Stimulated activated naive CD4-positive, alpha-beta T cell (primary cell): Measurements from ENCODE around the gene DAPK1.

Experiments used
- DNase-seq, 6 experiments: peaks; one replicate each; lab custom pipeline; 2025; lab: John Stamatoyannopoulos, UW

Gene DAPK1

GRCh38 chr9:87713278-87713987 is 215.8 kb downstream of the DAPK1 start:
- no peak for DNase-seq

DNA sequence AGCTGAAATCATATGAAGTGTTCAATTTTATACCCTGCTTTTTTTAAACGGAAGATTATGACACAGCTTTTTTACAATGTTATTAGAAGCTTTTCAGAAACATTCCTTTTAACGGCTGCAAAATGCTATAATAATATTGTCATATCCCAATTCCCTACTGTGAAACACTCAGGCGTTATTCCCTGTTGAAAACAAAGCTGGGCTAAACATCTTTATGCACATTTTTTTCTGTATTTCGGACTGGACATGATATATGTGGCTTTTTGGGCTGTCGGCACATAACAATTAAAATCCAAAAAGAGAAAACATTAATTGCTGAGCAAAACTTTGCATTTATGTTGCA is 216.3 kb downstream of the DAPK1 start:
- DNase-seq: no peak

GRCh38 chr9:87714819-87715218 is 217.2 kb downstream of the DAPK1 start:
- DNase-seq: no peak

- no peak for DNase-seq
These were observed 218.5 kb downstream of the DAPK1 start for GRCh38 chr9:87716141-87716540.

DNA sequence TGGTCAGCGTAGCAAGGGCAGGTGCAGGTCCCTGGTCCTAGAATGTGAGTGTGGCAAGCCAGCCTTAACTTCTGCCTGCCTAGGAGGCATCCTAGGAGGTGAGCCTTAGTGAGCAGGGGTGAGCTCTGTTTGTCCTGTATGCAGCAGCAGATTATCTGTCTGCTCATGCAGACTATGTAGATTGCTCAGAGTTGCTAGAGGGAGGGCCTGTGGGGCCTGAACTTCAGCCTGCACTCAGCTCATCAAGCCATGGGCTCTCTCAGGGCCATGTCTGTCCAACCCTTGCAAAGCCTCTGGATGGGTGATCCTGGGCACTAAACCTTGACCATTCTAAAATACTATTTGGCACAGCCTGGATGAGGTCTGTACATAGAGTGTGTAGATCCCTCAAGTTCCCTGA is 219.8 kb downstream of the DAPK1 start:
- DNase-seq: no peak

GRCh38 chr9:87718231-87718630 is 220.6 kb downstream of the DAPK1 start:
- no peak for DNase-seq

- no peak for DNase-seq
These were observed 221.4 kb downstream of the DAPK1 start for GRCh38 chr9:87718852-87719612.

- DNase-seq: no peak
These were observed 222.5 kb downstream of the DAPK1 start for GRCh38 chr9:87720173-87720572.

DNA sequence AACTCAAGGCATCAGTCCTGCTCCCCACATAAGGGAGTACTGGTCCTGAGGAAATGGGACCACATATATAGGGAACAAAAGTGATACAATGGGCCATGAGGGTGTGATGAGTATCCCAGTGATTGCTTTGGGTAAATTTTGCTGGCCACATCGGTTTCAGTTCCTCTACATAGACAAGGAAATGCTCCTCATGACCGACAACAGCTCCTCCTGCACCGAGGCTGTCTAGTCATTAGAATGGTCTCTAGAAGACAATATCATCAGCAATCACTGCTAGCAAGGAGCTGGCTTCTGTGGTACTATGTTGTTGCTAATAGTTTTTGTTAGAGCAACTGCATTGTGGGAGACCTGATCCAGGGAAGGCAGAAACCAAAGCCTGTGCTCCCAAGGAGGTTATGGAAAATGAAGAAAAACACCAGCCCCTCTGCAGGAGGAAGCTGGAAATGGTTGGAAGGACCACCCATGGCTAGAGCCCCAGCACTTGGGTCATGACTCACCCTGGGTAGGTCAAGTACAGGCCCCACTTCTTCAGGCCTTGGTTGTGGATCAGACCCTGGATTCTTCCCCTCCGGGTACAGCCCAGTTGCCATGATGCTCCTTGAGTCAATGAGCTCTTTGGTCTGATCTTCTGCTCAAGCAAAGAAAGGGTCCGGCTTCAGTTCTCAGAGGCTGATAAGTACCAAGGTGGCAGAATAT is 224.9 kb downstream of the DAPK1 start:
- no peak for DNase-seq

- no peak for DNase-seq
These were observed 227.8 kb downstream of the DAPK1 start for GRCh38 chr9:87725356-87725899.

DNA sequence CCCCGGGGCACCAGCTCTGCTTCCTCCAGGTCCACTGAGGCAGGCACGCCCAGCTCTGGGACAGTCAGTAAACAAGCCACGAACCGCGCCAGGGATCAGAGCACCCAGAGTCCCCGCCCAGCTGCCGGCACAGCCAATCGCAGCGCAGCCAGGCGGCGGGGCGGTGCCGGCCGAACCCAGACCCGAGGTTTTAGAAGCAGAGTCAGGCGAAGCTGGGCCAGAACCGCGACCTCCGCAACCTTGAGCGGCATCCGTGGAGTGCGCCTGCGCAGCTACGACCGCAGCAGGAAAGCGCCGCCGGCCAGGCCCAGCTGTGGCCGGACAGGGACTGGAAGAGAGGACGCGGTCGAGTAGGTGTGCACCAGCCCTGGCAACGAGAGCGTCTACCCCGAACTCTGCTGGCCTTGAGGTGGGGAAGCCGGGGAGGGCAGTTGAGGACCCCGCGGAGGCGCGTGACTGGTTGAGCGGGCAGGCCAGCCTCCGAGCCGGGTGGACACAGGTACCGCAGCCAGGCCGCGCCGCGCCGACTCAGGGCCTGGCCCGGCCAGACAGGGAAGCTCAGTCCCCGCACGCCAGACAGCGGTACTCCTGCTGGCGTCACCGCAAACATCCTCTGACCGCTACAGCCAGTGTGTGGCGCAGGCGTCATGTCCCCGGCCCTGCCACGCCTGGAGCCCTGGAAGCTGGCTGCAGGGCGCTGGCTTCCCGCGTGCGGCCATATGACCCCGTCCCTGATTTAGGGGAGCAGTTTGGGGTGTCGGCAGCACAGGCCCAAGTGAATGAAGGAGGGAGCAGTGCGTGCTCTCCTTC is 228.4 kb downstream of the DAPK1 start, which contains the start of gene CTSL:
Gene CTSL, plus strand, starts transcription at position 220 of the 810 bp plus-strand sequence. CDS start 1,485 bp downstream, outside the sequence.
- peak; percentile 27 to 70 (median 52) for DNase-seq

DNA sequence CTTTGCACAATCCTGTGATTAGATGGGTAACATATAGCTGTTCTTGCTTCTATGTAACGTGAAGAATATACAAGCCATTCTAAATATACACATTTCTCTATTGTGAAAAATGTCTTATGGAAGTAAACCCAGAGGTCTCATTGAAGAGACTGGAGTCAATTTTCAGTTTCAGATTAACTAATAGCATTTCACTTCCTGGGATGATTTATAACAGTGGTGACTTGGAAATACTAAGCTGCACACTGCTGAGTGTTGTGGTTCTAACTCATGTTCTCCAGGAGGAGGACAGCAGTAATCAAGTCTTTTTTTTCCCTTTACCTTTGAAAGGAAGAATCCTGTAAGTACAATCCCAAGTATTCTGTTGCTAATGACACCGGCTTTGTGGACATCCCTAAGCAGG is 231.6 kb downstream of the DAPK1 start:
- DNase-seq: no peak

DNA sequence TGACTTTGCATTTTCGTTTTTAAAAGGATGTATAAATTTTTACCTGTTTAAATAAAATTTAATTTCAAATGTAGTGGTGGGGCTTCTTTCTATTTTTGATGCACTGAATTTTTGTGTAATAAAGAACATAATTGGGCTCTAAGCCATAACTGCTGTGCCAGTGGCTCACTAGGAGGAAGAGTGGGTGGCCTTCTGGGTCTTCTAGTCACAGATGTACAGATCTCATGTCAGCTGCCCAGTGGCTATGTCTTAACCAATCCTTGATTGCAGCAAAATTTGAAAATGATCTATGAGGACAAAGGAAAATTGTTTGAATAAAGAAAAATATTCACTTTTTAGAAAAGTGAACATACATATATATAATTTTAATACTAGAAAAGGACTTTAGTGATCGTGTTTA is 233.7 kb downstream of the DAPK1 start:
- no peak for DNase-seq

- no peak for DNase-seq
These were observed 234.7 kb downstream of the DAPK1 start for GRCh38 chr9:87732344-87732743.

DNA sequence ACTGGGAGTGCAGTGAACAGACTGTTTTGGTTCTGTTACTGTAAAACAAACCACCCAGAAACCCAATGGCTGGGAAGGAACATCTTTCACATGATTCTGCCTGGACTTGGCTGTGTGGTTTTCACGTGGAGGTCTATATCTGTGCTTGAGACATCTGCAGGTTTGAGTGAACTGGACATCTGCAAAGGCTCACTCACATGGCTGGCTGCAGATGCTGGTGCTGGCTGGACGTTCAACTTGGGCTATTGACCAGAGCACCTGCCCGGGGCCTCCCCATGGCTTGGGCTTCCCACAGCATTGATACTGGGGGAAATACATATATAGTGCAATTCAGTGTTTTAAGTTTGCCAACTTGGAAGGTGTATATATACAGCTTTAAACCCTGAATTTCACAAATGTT is 235.1 kb downstream of the DAPK1 start:
- no peak for DNase-seq

DNA sequence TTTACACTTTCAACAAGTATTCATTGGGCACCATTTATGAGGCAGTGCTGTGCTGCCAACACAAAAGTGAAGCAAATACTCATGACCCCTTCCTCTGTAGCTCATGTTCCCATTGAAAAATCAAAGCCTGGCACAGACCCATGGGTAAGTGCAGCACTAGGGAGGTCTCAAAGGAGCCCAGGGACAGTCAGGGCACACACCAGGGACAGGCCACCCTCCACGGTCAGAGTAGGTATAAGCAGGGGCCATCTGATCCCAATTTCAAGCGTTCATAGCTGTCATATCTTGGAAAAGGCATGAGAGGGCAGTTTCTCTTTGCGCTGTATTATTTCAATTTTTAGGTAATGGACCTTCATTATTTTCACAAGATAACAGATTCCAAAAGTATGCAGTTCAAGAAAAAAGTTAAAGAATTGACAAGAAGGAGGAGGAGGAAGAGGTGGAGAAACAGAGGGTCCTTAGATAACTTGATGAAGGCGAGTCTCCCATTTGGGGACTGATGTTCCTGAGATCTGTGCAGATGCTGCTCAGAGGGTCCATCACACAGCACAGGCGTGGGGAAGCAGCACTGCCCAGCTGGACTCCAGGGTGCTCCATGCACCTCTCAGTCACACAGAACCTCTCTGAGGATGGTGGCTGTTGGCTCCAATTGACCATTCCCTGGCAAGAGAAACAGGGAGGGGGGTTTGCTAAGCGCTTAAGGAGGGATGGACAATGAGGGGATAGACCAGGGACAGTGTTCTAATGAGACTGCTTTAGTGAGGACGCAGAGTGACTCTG is 235.8 kb downstream of the DAPK1 start:
- no peak for DNase-seq

DNA sequence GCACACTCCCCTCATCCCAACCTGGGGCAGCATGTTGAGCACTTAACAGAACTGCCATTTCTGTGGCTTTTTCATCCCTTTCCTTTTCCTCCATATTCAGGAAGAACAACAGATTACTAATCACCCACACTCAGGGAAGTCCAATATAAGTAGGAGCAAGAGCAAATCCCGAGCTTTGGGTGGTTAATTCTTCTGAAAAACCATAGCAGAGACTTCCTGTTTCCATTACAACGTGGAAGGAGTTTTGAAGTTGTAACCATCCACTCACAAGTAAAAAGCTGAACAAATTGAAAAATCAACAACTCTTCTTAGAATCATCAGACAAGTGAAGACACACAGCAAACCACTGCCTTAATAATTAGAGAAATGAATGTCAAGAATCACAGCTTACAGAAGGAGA is 236.4 kb downstream of the DAPK1 start:
- no peak for DNase-seq

GRCh38 chr9:87739546-87739945 is 241.9 kb downstream of the DAPK1 start:
- no peak for DNase-seq

GRCh38 chr9:87740209-87740608 is 242.5 kb downstream of the DAPK1 start:
- DNase-seq: no peak

GRCh38 chr9:87741326-87741725 is 243.7 kb downstream of the DAPK1 start:
- DNase-seq: no peak

DNA sequence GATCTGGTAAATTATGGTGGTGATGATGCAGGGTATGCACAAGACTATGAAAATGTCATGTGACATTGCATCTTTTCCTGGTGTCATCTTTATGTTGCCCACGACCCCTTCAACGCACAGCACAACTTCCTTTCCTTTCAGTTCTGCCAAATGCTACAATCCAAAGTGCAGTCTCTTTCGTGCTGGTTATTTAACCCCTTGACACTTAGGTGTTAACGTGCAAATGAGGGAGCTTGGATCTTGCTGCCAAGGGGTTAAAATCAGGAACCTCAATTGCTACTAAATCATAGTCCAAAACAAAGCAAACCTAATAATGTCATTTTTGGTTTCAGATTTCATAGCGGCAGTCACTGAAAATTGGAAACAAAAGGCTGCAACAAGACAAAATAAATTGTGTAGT is 244.2 kb downstream of the DAPK1 start:
- DNase-seq: no peak
